ENCODE data around the gene PIK3IP1. TPM values are rescaled to one million over a fixed set of nuclear protein-coding genes. Genes with fewer than 3 reads are reported as not detected.
A peak's percentile ranks its signal among the peaks of the same experiment; 100 is the strongest.
"Not testable (repeated sequence)": the region's sequence is repeated elsewhere in the genome, so short reads cannot be mapped to it uniquely, and the experiment has no call there.

The PIK3IP1 gene
- total RNA-seq, 1 experiment from 2014 or later: 3.7 TPM

- H3K4me3 ChIP-seq: no peak overlapping the region
- DNase-seq: no peak
- no peaks in the 10 kb centered on the region for H3K9me3 ChIP-seq
- no peaks in the 10 kb centered on the region for H3K27me3 ChIP-seq
- peaks cover 2% of the 10 kb centered on the region; the same call in 1 of the 2 replicates for H3K36me3 ChIP-seq
Observed at GRCh38 chr22:31248138-31248745, 44.0 kb downstream of the PIK3IP1 start.

- Histone ChIP-seq H3K27me3 (no peaks in the 10 kb centered on the region), H3K9me3 (no peaks in the 10 kb centered on the region), H3K36me3 (peaks cover 3% of the 10 kb centered on the region; the same call in 1 of the 2 replicates), H3K4me3 (no peak overlapping the region)
- DNase-seq: no peak
Observed at GRCh38 chr22:31247726-31248125, 44.6 kb downstream of the PIK3IP1 start.

- Histone ChIP-seq H3K36me3 (peaks cover 3% of the 10 kb centered on the region; the same call in 1 of the 2 replicates), H3K27me3 (no peaks in the 10 kb centered on the region), H3K4me3 (no peak overlapping the region), H3K9me3 (no peaks in the 10 kb centered on the region)
- DNase-seq: no peak
Observed at GRCh38 chr22:31246687-31247086, 45.6 kb downstream of the PIK3IP1 start.

- H3K27me3 ChIP-seq, H3K36me3 ChIP-seq, H3K4me3 ChIP-seq, DNase-seq, H3K9me3 ChIP-seq: not testable (repeated sequence)
Observed at GRCh38 chr22:31245998-31246397, 46.3 kb downstream of the PIK3IP1 start.

- Histone ChIP-seq H3K4me3 (no peak overlapping the region), H3K9me3 (no peaks in the 10 kb centered on the region), H3K27me3 (no peaks in the 10 kb centered on the region), H3K36me3 (peaks cover 3% of the 10 kb centered on the region; the same call in 1 of the 2 replicates)
- no peak for DNase-seq
Observed at GRCh38 chr22:31244943-31245451, 47.3 kb downstream of the PIK3IP1 start.

GRCh38 chr22:31244046-31244942, 48.0 kb downstream of the PIK3IP1 start:
- peaks cover 3% of the 10 kb centered on the region; the same call in 1 of the 2 replicates for H3K36me3 ChIP-seq
- H3K4me3 ChIP-seq: no peak overlapping the region

GRCh38 chr22:31243339-31244045, 48.8 kb downstream of the PIK3IP1 start:
- no peaks in the 10 kb centered on the region for H3K27me3 ChIP-seq
- DNase-seq: no peak
- no peak overlapping the region for H3K4me3 ChIP-seq
- no peaks in the 10 kb centered on the region for H3K9me3 ChIP-seq
- H3K36me3 ChIP-seq: peaks cover 3% of the 10 kb centered on the region; the same call in 1 of the 2 replicates

More at GRCh38 chr22:31244046-31244942, 48.0 kb downstream of the PIK3IP1 start:
- DNase-seq: peak; percentile 74
- Histone ChIP-seq H3K27me3 (no peaks in the 10 kb centered on the region), H3K9me3 (no peaks in the 10 kb centered on the region)

GRCh38 chr22:31241936-31242335, 50.4 kb downstream of the PIK3IP1 start:
- H3K9me3 ChIP-seq: no peaks in the 10 kb centered on the region
- no peak for DNase-seq
- H3K27me3 ChIP-seq: no peaks in the 10 kb centered on the region
- no peak overlapping the region for H3K4me3 ChIP-seq
- H3K36me3 ChIP-seq: peaks cover 3% of the 10 kb centered on the region; the same call in 1 of the 2 replicates

- peaks cover 3% of the 10 kb centered on the region; the same call in 1 of the 2 replicates for H3K36me3 ChIP-seq
- DNase-seq: no peak
- H3K4me3 ChIP-seq: no peak overlapping the region
- H3K9me3 ChIP-seq: no peaks in the 10 kb centered on the region
- H3K27me3 ChIP-seq: no peaks in the 10 kb centered on the region
Observed at GRCh38 chr22:31241200-31241599, 51.1 kb downstream of the PIK3IP1 start.

- DNase-seq: no peak
- Histone ChIP-seq H3K9me3 (no peaks in the 10 kb centered on the region), H3K4me3 (no peak overlapping the region), H3K36me3 (peaks cover 3% of the 10 kb centered on the region; the same call in 1 of the 2 replicates), H3K27me3 (no peaks in the 10 kb centered on the region)
Observed at GRCh38 chr22:31239771-31240370, 52.4 kb downstream of the PIK3IP1 start.

GRCh38 chr22:31238057-31238456, 54.2 kb downstream of the PIK3IP1 start:
- Histone ChIP-seq H3K27me3 (no peaks in the 10 kb centered on the region), H3K36me3 (peaks cover 2% of the 10 kb centered on the region; the same call in 1 of the 2 replicates), H3K4me3 (no peak overlapping the region), H3K9me3 (no peaks in the 10 kb centered on the region)
- DNase-seq: no peak

GRCh38 chr22:31236044-31236443, 56.2 kb downstream of the PIK3IP1 start:
- not testable (repeated sequence) for DNase-seq, H3K27me3 ChIP-seq, H3K4me3 ChIP-seq, H3K36me3 ChIP-seq, H3K9me3 ChIP-seq

GRCh38 chr22:31235081-31235480, 57.2 kb downstream of the PIK3IP1 start:
- Histone ChIP-seq H3K36me3 (peaks cover 2% of the 10 kb centered on the region; the same call in 1 of the 2 replicates), H3K27me3 (no peaks in the 10 kb centered on the region), H3K9me3 (no peaks in the 10 kb centered on the region), H3K4me3 (no peak overlapping the region)
- no peak for DNase-seq

- no peak overlapping the region for H3K4me3 ChIP-seq
- no peak for DNase-seq
- no peaks in the 10 kb centered on the region for H3K27me3 ChIP-seq
- no peaks in the 10 kb centered on the region for H3K9me3 ChIP-seq
- peaks cover 2% of the 10 kb centered on the region; the same call in 1 of the 2 replicates for H3K36me3 ChIP-seq
Observed at GRCh38 chr22:31233001-31233400, 59.3 kb downstream of the PIK3IP1 start.

Measured in MG63 (cell line).